ENCODE measurements around the gene SIM2.

GRCh38 chr21:36734367-36735200 is 35.7 kb downstream of the SIM2 start:
- TF ChIP-seq TAF1 (IDR thresholded peaks at IDR 0.05; ENCODE audit: borderline replicate concordance, insufficient read depth, low read length) (no peak), POLR2AphosphoS5 (IDR thresholded peaks at IDR 0.05; ENCODE audit: low read depth, low read length) (no peak), REST (IDR thresholded peaks at IDR 0.05; ENCODE audit: insufficient read depth in 1 of 2, low read depth in 2 of 2, low read length in 2 of 2) (no peak), SIN3A (IDR thresholded peaks at IDR 0.05; ENCODE audit: borderline replicate concordance, insufficient read depth, low read length) (no peak), FOXP2 (optimal IDR thresholded peaks at IDR 0.05; ENCODE audit: borderline replicate concordance, extremely low read depth, extremely low read length, insufficient read depth) (no peak)

Measured in PFSK-1 (cell line).